ENCODE results near the gene ATP11A. TPM values are rescaled to one million over a fixed set of nuclear protein-coding genes. Genes with fewer than 3 reads are reported as not detected.
"Not testable (repeated sequence)": the region's sequence is repeated elsewhere in the genome, so short reads cannot be mapped to it uniquely, and the experiment has no call there.

The ATP11A gene
- total and polyA plus RNA-seq, 10 of the 15 experiments (the other 5 are each of a cell fraction or from before 2014, with no cell fraction given) = 1.4 to 69.6 (median 14.4) TPM

DNA sequence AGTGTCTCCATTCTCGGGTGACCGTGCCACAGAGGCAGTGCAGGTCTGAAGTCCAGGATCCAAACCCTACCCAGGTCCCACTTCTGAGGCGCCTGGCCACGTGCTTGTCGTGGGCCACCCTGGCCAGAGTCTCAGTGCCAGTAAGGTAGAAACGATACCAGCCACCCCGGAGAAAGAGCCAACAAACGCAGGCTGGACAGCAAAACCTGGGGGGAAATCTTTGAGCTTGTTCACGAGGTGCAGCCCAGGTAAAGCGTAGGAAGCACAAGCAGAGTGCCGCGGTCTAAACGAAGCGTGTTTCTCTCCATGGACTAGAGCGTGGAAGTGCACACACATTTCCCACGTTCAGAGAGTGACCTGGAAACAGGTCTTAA is 95.6 kb downstream of the ATP11A start:
- no peak for DNase-seq (ENCODE audit: low read depth, low spot score)
- ChIA-PET SMC1A (ENCODE audit: uncharacterized antibody, unreplicated experiment) (no interaction called here), POLR2A (no interaction called here), CTCF (no interaction called here), RAD21 (ENCODE audit: unreplicated experiment) (no interaction called here)
- peaks cover 2% of the 10 kb centered on the region for H3K4me1 ChIP-seq (ENCODE audit: control insufficient read depth, insufficient read depth, low read length)
- H3K4me2 ChIP-seq (ENCODE audit: control insufficient read depth, insufficient read depth) = no peak overlapping the region
- no peak overlapping the region for H2AFZ ChIP-seq (ENCODE audit: control insufficient read depth, low read depth, low read length)
- no peaks in the 10 kb centered on the region for H3K27me3 ChIP-seq (replicated peaks in 1 of 2; ENCODE audit: control insufficient read depth in 2 of 2, insufficient read depth in 2 of 2, low read length in 1 of 2)
- 96% methylated on average over 16 of the region's 16 CpGs for WGBS (ENCODE audit: insufficient coverage, insufficient replicate concordance, low lambda C conversion rate, missing lambda C conversion rate)
- in situ Hi-C loops (cut with MboI) (no loop called here), intact Hi-C loops (cut with micrococcal nuclease; ENCODE audit: unreplicated experiment) (no loop called here)
- TF ChIP-seq RAD21 (IDR thresholded peaks at IDR 0.05; ENCODE audit: insufficient read depth, low read depth, low read length) (no peak), HDAC2 (IDR thresholded peaks at IDR 0.05) (no peak), ZNF217 (IDR thresholded peaks at IDR 0.05) (no peak), STAT1 (conservative IDR thresholded peaks at IDR 0.05) (no peak), NBN (IDR thresholded peaks at IDR 0.05) (no peak), HCFC1 (IDR thresholded peaks at IDR 0.05; ENCODE audit: low read length) (no peak), E2F4 (IDR thresholded peaks at IDR 0.05; ENCODE audit: low read depth, low read length) (no peak), BCL11A (IDR thresholded peaks at IDR 0.05; ENCODE audit: low read depth, low read length) (no peak), SMAD5 (IDR thresholded peaks at IDR 0.05; ENCODE audit: low read depth) (no peak), RFX5 (IDR thresholded peaks at IDR 0.05; ENCODE audit: low read depth, low read length) (no peak), TCF7 (IDR thresholded peaks at IDR 0.05; ENCODE audit: borderline replicate concordance) (no peak), NFIC (IDR thresholded peaks at IDR 0.05; ENCODE audit: low read depth, low read length) (no peak), POLR2AphosphoS2 (IDR thresholded peaks at IDR 0.05; ENCODE audit: low read depth, low read length) (no peak), PML (IDR thresholded peaks at IDR 0.05; ENCODE audit: low read length) (no peak), REST (IDR thresholded peaks at IDR 0.05; ENCODE audit: low read depth, low read length) (no peak), EP300 (IDR thresholded peaks at IDR 0.05; ENCODE audit: borderline replicate concordance in 1 of 2, control insufficient read depth in 1 of 2, low read depth in 2 of 2, low read length in 2 of 2) (no peak), BRCA1 (IDR thresholded peaks at IDR 0.05; ENCODE audit: low read depth, low read length) (no peak)
- no peak for FAIRE-seq
- no peak overlapping the region for H3K27ac ChIP-seq (ENCODE audit: control insufficient read depth, insufficient read depth)
- no TSS peak for BruUV-seq (replicated peaks)
- no peaks in the 10 kb centered on the region; the same call in 1 of the 2 replicates for H3K79me2 ChIP-seq (ENCODE audit: control insufficient read depth, insufficient read depth, low read length)
- ATAC-seq = no peak
- no peaks in the 10 kb centered on the region for H3K9me3 ChIP-seq (replicated peaks; ENCODE audit: control insufficient read depth, insufficient read depth, low read length)
- no peak overlapping the region for H3K4me3 ChIP-seq
- no peak overlapping the region for H3K9ac ChIP-seq (ENCODE audit: control insufficient read depth, insufficient read depth, low read length)
- H3K36me3 ChIP-seq (ENCODE audit: control insufficient read depth in 2 of 2, insufficient read depth in 2 of 2, low read length in 1 of 2) = peaks cover 10 to 15% of the 10 kb centered on the region in 2 experiments; a peak in 3 of 4 replicates
- no peaks in the 10 kb centered on the region for H4K20me1 ChIP-seq (ENCODE audit: control insufficient read depth, insufficient read depth)

DNA sequence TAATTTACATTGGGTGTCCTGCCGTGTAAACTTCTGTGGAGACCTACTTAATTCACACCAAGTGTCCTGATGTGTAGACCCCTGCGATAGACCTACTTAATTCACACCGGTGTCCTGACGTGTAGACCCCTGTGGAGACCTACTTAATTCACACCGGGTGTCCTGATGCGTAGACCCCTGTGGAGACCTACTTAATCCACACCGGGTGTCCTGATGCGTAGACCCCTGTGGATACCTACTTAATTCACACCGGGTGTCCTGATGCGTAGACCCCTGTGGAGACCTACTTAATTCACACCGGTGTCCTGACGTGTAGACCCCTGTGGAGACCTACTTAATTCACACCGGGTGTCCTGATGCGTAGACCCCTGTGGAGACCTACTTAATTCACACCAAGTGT is 97.0 kb downstream of the ATP11A start:
- H3K4me1 ChIP-seq (ENCODE audit: control insufficient read depth, insufficient read depth, low read length); FAIRE-seq; H4K20me1 ChIP-seq (ENCODE audit: control insufficient read depth, insufficient read depth); RAD21 ChIA-PET (ENCODE audit: unreplicated experiment); H3K9ac ChIP-seq (ENCODE audit: control insufficient read depth, insufficient read depth, low read length); intact Hi-C loops (cut with micrococcal nuclease; ENCODE audit: unreplicated experiment); H3K9me3 ChIP-seq (replicated peaks; ENCODE audit: control insufficient read depth, insufficient read depth, low read length); H3K27me3 ChIP-seq (replicated peaks in 1 of 2; ENCODE audit: control insufficient read depth in 2 of 2, insufficient read depth in 2 of 2, low read length in 1 of 2); H3K27ac ChIP-seq (ENCODE audit: control insufficient read depth, insufficient read depth); H3K79me2 ChIP-seq (ENCODE audit: control insufficient read depth, insufficient read depth, low read length); H2AFZ ChIP-seq (ENCODE audit: control insufficient read depth, low read depth, low read length); POLR2A ChIA-PET; CTCF ChIA-PET; ATAC-seq; DNase-seq (ENCODE audit: low read depth, low spot score); SMC1A ChIA-PET (ENCODE audit: uncharacterized antibody, unreplicated experiment); BruUV-seq (replicated peaks); H3K4me3 ChIP-seq; in situ Hi-C loops (cut with MboI); H3K4me2 ChIP-seq (ENCODE audit: control insufficient read depth, insufficient read depth): not testable (repeated sequence)
- WGBS (ENCODE audit: insufficient coverage, insufficient replicate concordance, low lambda C conversion rate, missing lambda C conversion rate) = 93% methylated on average over 14 of the region's 14 CpGs
- H3K36me3 ChIP-seq (ENCODE audit: control insufficient read depth in 2 of 2, insufficient read depth in 2 of 2, low read length in 1 of 2) = peaks cover 8 to 15% of the 10 kb centered on the region in 2 experiments

Data from GM12878 (cell line).